GM19240 (cell line): ENCODE results near the gene SYCP3.
"Not testable (repeated sequence)": the region's sequence is repeated elsewhere in the genome, so short reads cannot be mapped to it uniquely, and the experiment has no call there.

Source experiments
- DNase-seq: peaks from one replicate; pipeline ENCODE4 v3.0.0; 2011; ENCODE audit warnings: low spot score; ENCODE audit not compliant: insufficient read length

The SYCP3 gene

DNA sequence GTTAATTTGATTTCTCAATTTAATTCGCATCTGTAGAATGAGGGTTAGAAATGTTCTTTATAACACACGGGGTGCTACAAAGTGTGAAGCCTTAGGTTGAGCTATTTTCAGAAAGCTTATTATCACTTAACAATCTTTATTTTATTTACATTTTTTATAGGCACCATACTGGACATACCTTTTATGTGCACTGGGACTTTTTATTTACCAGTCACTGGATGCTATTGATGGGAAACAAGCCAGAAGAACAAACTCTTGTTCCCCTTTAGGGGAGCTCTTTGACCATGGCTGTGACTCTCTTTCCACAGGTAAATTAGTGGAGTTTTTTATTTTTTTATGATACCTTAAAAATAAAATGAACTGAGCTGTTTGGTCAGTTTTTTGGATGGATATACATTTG is 25.3 kb downstream of the SYCP3 start:
- no peak for DNase-seq

DNA sequence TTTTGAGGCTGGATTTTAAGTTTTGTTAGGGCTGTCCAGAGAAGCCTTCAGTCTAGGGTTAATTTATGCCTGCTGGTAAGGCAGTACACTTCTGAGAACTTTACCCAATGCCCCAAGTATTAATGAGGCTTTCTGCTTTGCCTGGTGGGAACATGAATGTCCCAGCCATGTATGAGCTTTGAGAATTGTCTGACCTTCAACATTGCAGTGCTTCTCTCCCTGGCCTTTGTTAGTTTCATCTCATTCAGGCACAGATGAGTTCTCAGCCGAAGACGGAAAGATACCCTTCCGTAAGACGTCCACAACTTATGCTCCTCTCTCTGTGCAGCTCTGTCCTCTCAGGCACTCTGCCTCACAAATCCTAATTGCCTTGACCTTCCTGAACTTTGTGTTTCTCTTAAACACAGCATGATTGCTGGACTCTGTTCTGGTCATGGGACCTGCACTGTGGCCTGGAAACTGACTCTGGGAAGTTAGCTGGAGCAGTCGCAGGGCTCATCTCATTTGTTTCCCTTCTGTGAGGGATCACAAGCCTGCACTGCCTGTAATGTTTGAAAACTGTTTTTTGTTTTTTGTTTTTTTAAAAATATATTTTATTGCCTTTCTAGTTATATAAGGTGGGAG is 26.1 kb downstream of the SYCP3 start:
- no peak for DNase-seq

DNA sequence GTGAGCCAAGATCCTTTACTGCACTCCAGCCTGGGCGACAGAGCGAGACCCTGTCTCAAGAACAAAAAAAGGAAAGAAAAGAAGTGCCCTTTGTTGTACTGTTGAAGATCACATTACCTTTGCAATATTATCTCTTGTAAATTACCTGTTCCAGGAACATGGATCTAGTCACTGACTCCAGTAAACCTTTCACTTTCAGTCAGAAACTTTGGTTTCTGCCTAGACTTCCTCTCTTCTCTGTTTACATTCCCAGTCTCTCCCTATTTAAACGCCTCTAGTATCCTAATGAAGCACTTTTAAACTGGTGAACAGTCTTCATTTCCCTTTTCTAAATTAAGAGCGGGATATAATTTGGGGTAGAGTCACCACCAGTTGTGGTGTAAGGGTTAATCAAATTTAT is 29.0 kb downstream of the SYCP3 start:
- no peak for DNase-seq

GRCh38 chr12:101707131-101707782 is 32.0 kb downstream of the SYCP3 start:
- no peak for DNase-seq

- no peak for DNase-seq
Observed at GRCh38 chr12:101706403-101706802, 32.9 kb downstream of the SYCP3 start.

GRCh38 chr12:101703487-101703886 is 35.8 kb downstream of the SYCP3 start:
- DNase-seq: no peak

DNA sequence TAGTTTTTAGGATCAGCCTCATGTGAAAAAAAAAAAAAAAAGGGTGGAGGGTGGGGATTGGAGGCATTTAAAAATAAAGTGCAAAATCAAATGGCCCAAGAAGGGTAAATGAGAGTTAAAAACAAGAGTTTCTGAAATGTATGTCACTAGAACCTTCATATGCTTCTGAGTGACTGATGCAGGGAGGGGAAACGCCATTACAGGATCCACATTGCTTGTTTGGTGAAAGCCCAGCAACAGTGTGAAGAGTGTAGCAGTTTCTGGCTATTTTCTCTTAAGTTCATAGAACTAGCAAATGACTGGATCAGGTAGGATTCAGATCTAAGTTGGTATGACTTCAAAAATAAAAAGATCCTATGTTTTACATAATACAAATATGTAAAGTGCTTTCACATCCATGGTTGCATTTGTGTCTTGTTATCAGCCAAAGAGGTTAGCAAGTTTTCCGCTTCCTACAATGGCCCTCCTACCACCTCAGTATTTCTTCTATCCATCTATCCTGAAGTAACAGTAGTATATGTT is 38.9 kb downstream of the SYCP3 start:
- DNase-seq: no peak

- no peak for DNase-seq
Observed at GRCh38 chr12:101698800-101699347, 40.4 kb downstream of the SYCP3 start.

DNA sequence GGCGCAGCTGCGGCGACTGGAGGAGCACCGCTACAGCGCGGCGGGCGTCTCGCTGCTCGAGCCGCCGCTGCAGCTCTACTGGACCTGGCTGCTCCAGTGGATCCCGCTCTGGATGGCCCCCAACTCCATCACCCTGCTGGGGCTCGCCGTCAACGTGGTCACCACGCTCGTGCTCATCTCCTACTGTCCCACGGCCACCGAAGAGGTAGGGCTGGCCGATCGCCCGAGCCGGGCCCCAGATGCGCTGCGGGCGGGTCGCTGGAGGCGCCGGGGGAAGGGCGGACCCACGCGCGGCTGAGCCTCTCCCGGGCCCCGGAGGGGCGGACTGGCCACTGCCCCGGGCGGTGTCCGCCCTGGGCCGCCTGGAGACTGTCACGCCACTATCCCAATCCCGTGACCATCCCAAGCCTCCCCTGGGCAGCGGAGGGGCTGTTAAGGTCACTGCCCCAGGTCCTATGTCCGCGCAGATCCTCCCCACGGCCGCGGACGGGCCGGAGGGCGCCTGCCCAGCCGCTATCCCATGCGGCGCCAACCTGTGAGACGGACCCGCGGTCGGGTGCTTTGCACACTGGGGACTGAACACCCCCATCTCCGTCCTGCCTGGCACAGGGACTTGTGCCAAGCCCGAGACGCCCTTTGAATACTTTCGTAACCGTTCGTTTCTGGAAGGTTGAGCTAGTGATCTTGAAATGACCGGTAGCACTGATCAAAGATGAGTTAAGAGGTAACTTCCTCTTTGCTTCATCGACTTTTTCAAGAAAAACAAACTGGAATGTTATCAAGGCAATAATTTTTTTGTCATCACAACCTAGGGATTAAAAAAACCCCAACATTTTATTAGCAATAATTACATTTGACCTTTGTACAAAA is 41.1 kb downstream of the SYCP3 start:
- DNase-seq: peak; percentile 4

DNA sequence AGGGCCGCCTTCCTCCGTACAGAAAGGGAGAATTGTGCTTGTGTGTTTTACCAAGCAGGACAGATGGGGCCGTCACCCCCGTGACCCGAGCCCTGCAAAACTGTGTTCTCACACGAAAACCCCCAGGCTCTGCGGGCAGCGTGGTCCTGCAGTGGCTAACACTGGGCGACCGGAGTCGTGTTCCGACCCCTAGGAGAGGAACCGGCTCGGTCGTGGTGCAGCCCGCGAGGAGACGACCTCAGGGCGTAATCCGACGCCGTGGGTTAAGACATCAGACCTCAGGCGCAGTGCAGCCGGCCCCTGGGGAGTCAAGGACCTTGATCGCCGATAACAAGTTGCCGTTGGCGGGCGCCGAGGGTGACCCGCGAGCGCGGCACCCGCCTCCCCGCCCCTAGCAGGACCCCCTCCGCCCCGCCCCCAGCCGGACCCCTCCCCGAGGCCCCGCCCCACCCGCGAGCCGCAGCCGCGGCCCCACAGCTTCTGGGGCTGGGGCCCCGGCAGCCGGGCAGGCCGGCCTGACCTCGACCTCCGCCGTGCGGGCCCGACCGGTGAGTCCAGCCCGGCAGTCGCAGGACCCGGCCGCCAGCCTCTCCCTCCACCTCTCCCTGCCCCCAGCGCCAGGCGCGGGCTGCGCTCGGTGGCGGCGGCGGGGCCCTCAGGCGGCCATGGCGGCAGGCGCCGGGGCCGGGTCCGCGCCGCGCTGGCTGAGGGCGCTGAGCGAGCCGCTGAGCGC is 41.9 kb downstream of the SYCP3 start, which contains the start of gene CHPT1:
TSS of gene CHPT1 (plus strand) at position 444 of the 733 bp plus-strand sequence. CDS start at position 666, 222 bp downstream.
- DNase-seq: peak; percentile 34

- peak; percentile 11 for DNase-seq
Observed at GRCh38 chr12:101696251-101697196, 42.7 kb downstream of the SYCP3 start.

DNA sequence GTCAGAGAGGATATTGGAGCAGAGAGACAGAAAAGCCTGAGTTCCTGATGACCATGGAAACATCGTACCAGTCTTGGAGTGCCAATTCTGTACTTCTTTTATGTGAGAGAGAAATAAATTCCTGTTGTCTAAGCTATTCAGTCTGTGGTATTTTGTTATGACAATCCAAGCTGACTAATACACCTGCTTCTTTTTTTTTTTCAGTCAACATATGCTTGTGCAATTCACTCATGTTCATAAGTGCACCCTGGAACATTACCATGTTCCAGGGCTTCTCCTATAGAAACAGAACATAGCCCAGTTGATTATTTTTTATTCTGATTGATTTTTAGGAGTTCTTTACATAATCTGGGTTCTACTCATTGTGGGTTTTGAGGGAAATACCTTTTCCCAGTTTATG is 43.6 kb downstream of the SYCP3 start:
- DNase-seq: no peak

- no peak for DNase-seq
Observed at GRCh38 chr12:101694986-101695385, 44.3 kb downstream of the SYCP3 start.

DNA sequence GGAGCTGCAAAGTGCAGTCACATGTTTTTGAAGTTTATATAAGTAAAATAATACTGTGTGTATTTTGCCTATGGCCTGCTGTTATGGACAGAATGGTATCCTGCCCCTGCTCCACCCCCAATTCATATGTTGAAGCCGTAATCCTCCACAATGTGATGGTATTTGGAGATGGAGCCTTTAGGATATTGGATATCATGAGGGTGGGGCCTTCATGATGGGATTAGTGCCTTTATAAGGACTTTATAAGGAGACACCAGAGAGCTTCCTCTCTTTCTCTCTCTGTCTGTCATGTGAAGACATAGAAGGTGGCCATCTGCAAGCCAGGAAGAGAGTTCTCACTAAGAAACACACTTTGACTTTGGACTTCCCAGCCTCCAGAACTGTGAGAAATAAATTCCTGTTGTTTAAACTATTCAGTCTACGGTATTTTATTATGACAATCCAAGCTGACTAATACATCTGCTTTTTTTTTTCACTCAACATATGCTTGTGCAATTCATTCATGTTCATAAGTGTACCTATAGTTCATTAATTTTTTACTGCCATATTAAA is 44.9 kb downstream of the SYCP3 start:
- DNase-seq: no peak

DNA sequence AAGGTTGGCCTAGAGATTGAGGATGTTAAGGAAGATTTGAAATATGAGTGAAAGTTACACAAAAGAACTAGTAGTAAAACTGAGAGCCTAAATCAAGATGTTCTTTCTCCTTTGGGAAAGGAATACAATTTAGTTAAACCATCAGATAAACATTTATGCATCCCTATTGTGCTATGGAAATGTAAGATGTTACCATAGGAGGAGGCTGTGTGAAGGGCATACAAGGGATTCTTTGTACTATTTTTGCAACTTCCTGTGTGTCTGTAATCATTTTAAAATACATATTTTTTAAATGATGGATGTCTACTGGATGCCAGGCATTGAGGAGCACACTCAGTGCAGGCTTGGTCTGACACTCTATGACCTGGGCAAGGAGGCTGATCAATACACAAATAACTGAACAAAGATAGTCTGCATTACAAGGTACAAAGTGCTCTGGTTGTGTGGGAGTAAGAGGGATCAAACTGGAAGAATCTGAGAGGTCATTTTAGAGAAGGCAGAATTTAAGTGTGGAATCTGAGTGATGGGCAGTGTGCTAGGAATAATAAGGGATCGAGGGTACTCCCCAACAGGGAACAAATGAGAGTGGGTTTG is 47.7 kb downstream of the SYCP3 start:
- no peak for DNase-seq

- no peak for DNase-seq
Observed at GRCh38 chr12:101690544-101691098, 48.6 kb downstream of the SYCP3 start.

DNA sequence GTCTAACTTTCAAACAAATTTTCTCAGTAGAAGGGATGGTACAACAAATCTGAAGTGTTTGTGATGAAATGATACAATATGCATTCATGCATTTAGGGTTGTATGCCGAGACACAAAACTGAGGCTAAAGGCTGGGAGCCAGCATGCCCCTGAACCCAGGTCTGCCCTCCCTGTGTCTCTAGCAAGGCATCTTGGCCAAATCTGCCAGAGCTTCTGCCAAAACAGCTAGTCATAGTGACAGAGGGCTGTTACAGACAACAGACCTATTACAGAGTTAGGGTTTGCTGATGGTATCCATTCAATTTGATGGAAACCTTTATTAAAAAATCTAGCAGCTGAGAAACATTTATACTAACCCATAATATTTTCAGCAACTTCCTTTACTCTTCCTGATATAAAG is 53.1 kb downstream of the SYCP3 start:
- no peak for DNase-seq

GRCh38 chr12:101685092-101685491 is 54.2 kb downstream of the SYCP3 start:
- DNase-seq: no peak

DNA sequence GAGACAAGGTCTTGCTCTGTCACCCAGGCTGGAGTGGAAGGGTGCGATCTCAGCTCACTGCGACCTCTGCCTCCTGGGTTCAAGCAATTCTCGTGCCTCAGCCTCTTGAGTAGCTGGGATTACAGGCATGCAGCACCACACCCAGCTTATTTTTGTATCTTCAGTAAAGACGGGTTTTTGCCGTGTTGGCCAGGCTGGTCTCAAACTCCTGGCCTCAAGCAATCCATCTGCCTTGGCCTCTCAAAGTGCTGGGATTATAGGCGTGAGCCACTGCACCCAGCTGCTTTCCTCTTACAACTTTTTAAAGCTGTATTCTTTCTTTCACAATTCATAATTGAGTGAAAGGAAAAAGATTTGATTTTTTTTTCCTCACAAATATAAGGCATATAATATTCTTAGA is 57.6 kb downstream of the SYCP3 start:
- DNase-seq: not testable (repeated sequence)
